Measurements from ENCODE around the gene LIX1. TPM values are rescaled to one million over a fixed set of nuclear protein-coding genes. Genes with fewer than 3 reads are reported as not detected.

Gene LIX1
- total RNA-seq, 1 donor from 2014 or later, result not detected

- DNase-seq (ENCODE audit: low spot score) (no peak), ATAC-seq (no peak)
These were observed 65.2 kb downstream of the LIX1 start for GRCh38 chr5:97077246-97077645.

DNA sequence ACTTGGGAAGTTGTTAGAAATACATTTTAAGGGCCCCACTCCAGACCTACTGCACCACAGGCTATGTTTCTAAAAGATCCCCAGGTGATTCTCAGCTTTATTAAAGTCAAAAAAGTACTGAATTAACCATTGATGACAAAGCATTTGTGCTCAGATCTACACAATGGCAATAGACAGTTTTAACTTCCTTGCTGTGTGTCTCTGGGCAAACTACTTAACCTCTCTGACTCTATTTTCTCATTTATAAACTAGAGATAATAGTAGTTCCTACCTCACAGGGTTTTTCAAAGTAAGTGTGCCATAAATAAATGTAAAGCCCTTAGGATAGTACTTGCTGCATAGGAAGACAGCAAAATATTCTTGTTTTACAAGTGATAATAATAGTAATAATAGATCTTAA, 66.3 kb downstream of the LIX1 start:
- no peak for DNase-seq (ENCODE audit: low spot score)
- no peak for ATAC-seq

- ATAC-seq, result no peak
- no peak for DNase-seq (ENCODE audit: low spot score)
These were observed 66.8 kb downstream of the LIX1 start for GRCh38 chr5:97075649-97076048.

- DNase-seq (ENCODE audit: low spot score), result no peak
- no peak for ATAC-seq
These were observed 67.4 kb downstream of the LIX1 start for GRCh38 chr5:97074859-97075489.

DNA sequence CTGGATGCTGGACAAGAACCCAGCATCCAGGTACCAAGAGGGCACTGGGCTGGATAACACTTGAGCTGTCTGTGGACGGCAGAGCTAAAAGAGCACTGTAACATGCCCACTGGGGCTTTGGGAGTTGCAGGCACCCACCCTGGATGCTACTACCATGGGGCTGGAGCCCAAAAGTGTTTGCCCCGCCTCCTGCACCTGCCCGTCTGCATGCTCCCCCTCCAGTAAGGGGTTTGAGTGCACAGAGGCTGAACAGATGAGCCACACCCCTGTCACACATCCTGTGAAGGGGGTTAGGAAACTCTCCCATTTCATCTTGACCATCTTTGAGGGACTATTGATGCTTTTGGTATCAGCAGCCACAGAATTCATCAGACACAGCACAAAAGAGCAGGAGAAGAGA, 69.0 kb downstream of the LIX1 start:
- ATAC-seq (no peak), DNase-seq (ENCODE audit: low spot score) (no peak)

- ATAC-seq (no peak), DNase-seq (ENCODE audit: low spot score) (no peak)
These were observed 69.7 kb downstream of the LIX1 start for GRCh38 chr5:97072696-97073095.

GRCh38 chr5:97071993-97072392, 70.4 kb downstream of the LIX1 start:
- ATAC-seq, result no peak

DNA sequence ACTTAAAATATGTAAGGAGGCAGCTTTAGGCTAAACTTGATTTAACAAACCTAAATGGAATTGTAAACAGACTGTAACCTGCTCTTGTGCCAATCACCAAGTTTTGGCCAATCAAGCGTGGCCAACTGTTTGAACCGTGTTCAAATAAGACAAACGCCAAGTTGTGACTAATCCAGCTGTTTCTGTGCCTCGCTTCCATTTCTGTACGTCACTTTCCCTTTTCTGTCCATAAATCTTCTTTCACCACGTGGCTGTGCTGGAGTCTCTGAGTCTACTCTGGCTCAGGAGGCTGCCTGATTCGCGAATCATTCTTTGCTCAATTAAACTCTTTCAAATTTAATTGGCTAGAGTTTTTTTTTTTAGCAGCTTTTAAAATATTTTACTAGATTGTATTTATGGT, 71.3 kb downstream of the LIX1 start:
- ATAC-seq (no peak), DNase-seq (ENCODE audit: low spot score) (no peak)

More at GRCh38 chr5:97071993-97072392, 70.4 kb downstream of the LIX1 start:
- no peak for DNase-seq (ENCODE audit: low spot score)

DNA sequence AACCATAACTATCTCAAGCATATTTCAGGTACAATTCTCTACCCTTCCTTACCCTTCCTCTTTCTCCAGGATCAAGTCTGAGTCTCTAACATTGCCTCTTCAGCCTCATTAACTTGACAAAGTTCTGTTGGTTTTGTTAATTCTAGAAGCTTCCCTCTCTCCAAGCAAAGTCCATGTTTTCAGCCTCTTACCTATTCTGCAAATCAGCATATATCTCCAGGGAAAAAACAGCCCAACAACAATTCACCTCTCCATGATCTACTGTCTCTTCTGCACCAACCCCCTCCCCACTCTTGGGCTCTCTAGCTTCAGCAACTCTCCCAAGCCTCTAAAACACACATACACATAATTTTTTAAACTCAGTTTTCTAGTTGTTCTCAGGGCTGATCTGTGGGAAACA, 72.2 kb downstream of the LIX1 start:
- no peak for DNase-seq (ENCODE audit: low spot score)
- ATAC-seq, result no peak

- DNase-seq (ENCODE audit: low spot score), result no peak
- ATAC-seq, result no peak
These were observed 75.0 kb downstream of the LIX1 start for GRCh38 chr5:97067296-97067850.

DNA sequence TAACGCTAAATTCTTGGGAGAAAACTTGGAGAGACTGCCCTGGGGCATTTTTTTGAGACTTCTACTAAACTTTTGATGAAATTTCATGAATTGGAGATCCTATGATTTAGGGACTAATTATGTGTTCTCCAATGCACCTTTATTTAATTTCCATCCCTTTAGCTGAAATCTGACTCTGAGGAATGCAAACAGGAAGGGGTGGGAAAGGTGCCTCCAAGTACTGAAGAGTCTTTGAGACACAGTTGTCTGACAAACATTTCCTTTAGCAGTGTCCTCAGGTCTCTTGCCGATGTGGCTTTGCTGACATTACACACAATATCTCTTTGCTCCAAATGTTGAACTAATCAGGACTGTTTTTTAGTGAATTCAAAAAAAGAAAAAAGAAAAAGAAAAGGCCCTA, 76.9 kb downstream of the LIX1 start:
- ATAC-seq (no peak), DNase-seq (ENCODE audit: low spot score) (no peak)

GRCh38 chr5:97063251-97063650, 79.2 kb downstream of the LIX1 start:
- no peak for DNase-seq (ENCODE audit: low spot score)
- ATAC-seq, result no peak

DNA sequence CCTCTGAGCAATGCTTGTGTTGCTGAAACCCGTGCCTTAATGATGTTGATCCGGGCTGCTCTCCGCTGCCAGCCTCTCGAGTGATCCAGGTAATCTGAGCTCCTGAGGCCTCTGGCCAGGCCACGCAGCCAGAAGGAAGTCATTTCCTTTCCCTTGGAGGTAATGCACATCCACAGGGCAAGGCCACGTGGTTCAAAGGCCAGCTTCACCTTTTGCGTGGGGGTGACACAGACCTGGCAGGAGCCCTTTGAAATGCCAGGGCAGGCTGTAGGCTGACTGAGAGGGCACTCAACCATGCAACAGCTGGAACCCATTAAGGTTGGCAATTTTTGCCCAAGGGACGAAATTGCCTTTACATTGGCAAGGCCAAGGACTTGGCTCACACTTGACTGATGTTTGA, 80.4 kb downstream of the LIX1 start:
- DNase-seq (ENCODE audit: low spot score), result no peak
- ATAC-seq, result no peak

DNA sequence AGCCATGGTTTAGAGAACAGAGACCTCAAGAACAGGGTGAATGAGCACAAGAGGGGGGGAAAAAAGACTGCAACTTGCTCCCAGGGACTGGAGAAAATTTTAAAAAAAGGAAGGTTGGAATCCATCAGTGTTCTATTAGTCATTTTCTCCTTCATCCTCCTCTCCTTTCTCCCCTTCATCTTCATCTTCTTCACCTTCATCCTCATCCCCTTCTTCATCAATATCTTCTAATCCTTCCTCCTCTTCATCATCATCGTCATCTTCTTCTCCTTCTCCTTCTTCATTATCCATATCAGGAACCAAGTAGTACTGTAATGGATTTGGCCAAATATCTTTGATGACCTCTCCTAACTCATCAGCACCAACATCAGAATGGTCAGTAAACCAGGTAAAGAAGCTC, 86.1 kb downstream of the LIX1 start:
- ATAC-seq, result no peak

DNA sequence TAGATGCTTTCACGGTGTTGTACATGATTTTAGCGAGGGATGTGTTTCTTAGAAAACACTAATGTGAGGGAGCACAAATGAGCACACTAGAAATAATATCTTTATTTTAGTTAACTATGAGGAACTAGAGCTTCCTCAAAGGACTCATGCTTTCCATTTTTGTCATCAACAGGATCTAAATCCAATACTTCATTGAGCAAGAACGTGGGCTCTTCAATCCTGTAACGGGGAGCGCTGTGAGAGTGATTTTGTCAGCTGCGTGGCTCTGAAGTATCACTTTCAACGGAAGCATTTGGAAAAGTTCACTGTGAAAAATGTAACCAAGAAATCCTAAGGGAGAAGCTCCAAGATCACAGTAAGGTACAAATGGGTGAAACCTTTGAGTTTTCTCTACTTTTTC, 93.2 kb downstream of the LIX1 start:
- ATAC-seq, result no peak
- DNase-seq (ENCODE audit: low spot score), result no peak

More for the DNA sequence above, 86.1 kb downstream of the LIX1 start:
- no peak for DNase-seq (ENCODE audit: low spot score)

DNA sequence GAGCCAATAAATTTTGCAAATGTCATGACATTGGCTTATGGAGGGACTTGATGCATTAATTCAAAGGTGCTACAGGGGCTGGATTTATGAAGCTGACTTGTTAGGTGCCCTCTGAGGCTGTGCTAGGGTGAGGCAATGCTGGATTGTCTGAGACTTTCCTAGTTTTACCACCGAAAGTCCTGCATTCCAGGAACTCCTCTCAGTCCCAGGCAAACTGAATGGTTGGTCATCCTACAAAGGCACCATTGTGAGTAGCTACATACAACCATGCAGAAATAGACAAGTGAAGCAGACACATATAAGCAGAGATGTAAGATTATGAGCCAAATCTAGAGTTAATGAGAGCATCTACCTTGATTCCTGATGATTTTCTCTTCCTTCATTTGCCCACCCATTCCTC, 95.3 kb downstream of the LIX1 start:
- DNase-seq (ENCODE audit: low spot score) (no peak), ATAC-seq (no peak)

- ATAC-seq, result no peak
These were observed 96.0 kb downstream of the LIX1 start for GRCh38 chr5:97046270-97046982.

GRCh38 chr5:97044052-97044451, 98.4 kb downstream of the LIX1 start:
- ATAC-seq, result peak; percentile 73
- DNase-seq (ENCODE audit: low spot score), result no peak

More at GRCh38 chr5:97046270-97046982, 96.0 kb downstream of the LIX1 start:
- no peak for DNase-seq (ENCODE audit: low spot score)

DNA sequence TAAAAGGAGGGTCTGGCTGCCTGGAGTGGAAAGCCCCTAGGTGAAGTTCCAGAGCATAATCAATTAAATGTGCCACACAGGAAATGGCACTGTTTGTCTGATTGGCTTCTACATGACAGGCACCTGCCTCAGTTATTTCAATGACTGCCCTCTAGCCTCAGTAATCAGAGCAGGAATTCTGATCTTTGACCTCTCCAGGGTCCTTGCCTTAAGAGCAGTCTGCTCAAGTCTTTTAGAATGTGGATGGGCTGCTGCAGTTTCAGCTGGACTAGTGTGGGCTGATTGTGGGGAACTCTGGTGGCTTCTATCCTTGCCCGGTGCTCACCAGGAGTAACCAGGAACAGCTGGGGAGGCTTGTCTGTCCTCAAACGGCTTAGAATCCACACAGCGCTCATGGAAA, 98.9 kb downstream of the LIX1 start:
- ATAC-seq, result no peak
- DNase-seq (ENCODE audit: low spot score), result no peak

DNA sequence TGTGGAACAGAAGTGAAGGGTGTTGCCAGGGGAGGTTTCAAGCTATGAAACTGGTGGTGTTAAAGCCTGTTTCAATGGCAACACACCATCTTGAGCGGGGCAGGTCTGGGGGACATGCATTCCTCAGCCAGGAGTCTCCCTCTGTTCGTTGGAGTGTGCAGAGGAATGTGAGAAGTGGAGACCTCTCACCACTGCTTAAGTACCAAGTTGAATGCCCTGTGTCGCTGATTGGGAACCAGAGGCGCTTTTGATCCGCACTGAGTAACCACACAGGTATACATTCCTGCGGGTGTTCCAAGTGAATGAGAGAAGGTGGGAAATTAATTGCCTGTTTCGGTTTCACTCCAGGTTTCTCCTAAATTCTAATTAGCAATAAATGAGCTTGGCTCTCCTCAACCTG, 99.4 kb downstream of the LIX1 start:
- ATAC-seq, result no peak
- DNase-seq (ENCODE audit: low spot score), result no peak
